HCT116 (cell line): ENCODE data around the gene CEP70. TPM values are rescaled to one million over a fixed set of nuclear protein-coding genes. Genes with fewer than 3 reads are reported as not detected.
"Not testable (repeated sequence)": the region's sequence is repeated elsewhere in the genome, so short reads cannot be mapped to it uniquely, and the experiment has no call there.

Experiments used
- ATAC-seq: fragments of 200-7000 bp; cut with Tn5 transposase; 2 replicates; pipeline ENCODE4 v1.9.1; 2020; ENCODE audit warnings: mild to moderate bottlenecking, moderate library complexity
- BruUV-seq: library from RNA; stranded (reverse); fragments of 400-500 nt; replicated peaks from 2 replicates; lab custom pipeline; 2021; lab: Mats Ljungman, UMichigan
- CTCF ChIA-PET: fragments of 300-600 bp; sonication (Branson Sonifier 250); formaldehyde crosslinking; loops from one replicate; lab custom pipeline; 2021; ENCODE audit warnings: antibody characterized with exemption; lab: Charles Lee
- POLR2A ChIA-PET: fragments of 300-600, 350-600 bp; sonication (Branson Sonifier 250); formaldehyde crosslinking; loops from one replicate; lab custom pipeline; 2021; ENCODE audit warnings: antibody characterized with exemption; lab: Charles Lee
- RAD21 ChIA-PET, 2 experiments: fragments of 300-600 bp; sonication (Branson Sonifier 250); formaldehyde crosslinking; loops; one replicate each; lab custom pipeline; 2023; ENCODE audit warnings: low total read pairs in 2 of 2; ENCODE audit not compliant: uncharacterized antibody in 2 of 2, unreplicated experiment in 2 of 2, low non-redundant PET in 1 of 2; lab: Charles Lee
- DNase-seq: peaks from one replicate; pipeline ENCODE4 v3.0.0-alpha.2; 2010; ENCODE audit warnings: low read depth, low spot score
- H2AFZ ChIP-seq: fragments of 200-600 bp; shearing (Covaris generic), sonication (generic); 2 replicates; pipeline ENCODE4 v1.6.1; 2017; ENCODE audit warnings: low read depth, mixed run types, mixed read lengths, antibody characterized with exemption, low read length; ENCODE audit not compliant: poor library complexity, severe bottlenecking
- H3K27ac ChIP-seq: 2 replicates; pipeline ENCODE4 v1.5.1; 2012; ENCODE audit warnings: low read depth, low read length
- H3K27me3 ChIP-seq: fragments of 200-600 bp; sonication (generic); 2 replicates; pipeline ENCODE4 v1.6.1; 2016; ENCODE audit warnings: mixed run types, low read length, mixed read lengths; ENCODE audit not compliant: insufficient read depth
- H3K36me3 ChIP-seq, 2 experiments: fragments of 200-500 bp in 1 of 2; fragments of 200-600 bp in 1 of 2; sonication (Bioruptor generic) in 1 of 2; sonication (generic) in 1 of 2; 2 replicates each; pipeline versions ENCODE4 v1.5.1 to v1.6.1; 2014 to 2016; ENCODE audit warnings: low read length in 2 of 2, inconsistent platforms in 1 of 2, mixed read lengths in 1 of 2, mixed run types in 1 of 2; ENCODE audit not compliant: insufficient read depth in 2 of 2, control insufficient read depth in 1 of 2
- H3K4me1 ChIP-seq, 2 experiments: fragments of 200-600 bp in 1 of 2; sonication (generic) in 1 of 2; 2 replicates each; pipeline versions ENCODE4 v1.5.1 to v1.6.1; 2012 to 2017; ENCODE audit warnings: low read length in 2 of 2, inconsistent platforms in 1 of 2, mild to moderate bottlenecking in 1 of 2, mixed read lengths in 1 of 2, mixed run types in 1 of 2, moderate library complexity in 1 of 2; ENCODE audit not compliant: insufficient read depth in 2 of 2, control insufficient read depth in 1 of 2
- H3K4me2 ChIP-seq: fragments of 200-600 bp; sonication (generic); 2 replicates; pipeline ENCODE4 v1.6.1; 2017; ENCODE audit warnings: mixed run types, low read length, mixed read lengths
- H3K4me3 ChIP-seq, 2 experiments: fragments of 200-600 bp in 1 of 2; sonication (generic) in 1 of 2; replicated peaks in 1 of 2; 2 replicates each; pipeline ENCODE4 v1.5.1; 2011 to 2016; ENCODE audit warnings: low read length in 2 of 2, control low read depth in 1 of 2, low read depth in 1 of 2, mild to moderate bottlenecking in 1 of 2, mixed read lengths in 1 of 2, mixed run types in 1 of 2
- H3K79me2 ChIP-seq: fragments of 200-600 bp; sonication (generic); 2 replicates; pipeline ENCODE4 v1.6.1; 2017; ENCODE audit warnings: mild to moderate bottlenecking, mixed run types, low read length, moderate library complexity, mixed read lengths; ENCODE audit not compliant: insufficient read depth
- H3K9ac ChIP-seq: fragments of 200-600 bp; sonication (generic); 2 replicates; pipeline ENCODE4 v1.6.1; 2016; ENCODE audit warnings: low read length, mixed read lengths
- H3K9me2 ChIP-seq: fragments of 200-600 bp; sonication (generic), shearing (Covaris generic); 2 replicates; pipeline ENCODE4 v1.6.1; 2017; ENCODE audit warnings: mixed run types, mild to moderate bottlenecking, moderate library complexity; ENCODE audit not compliant: insufficient read depth
- H3K9me3 ChIP-seq, 2 experiments: fragments of 200-500 bp in 1 of 2; fragments of 200-600 bp in 1 of 2; sonication (Bioruptor generic) in 1 of 2; sonication (generic) in 1 of 2; 2 replicates each; pipeline ENCODE4 v1.6.1; 2014 to 2017; ENCODE audit warnings: low read length in 2 of 2, mixed read lengths in 2 of 2, inconsistent platforms in 1 of 2, low read depth in 1 of 2, mild to moderate bottlenecking in 1 of 2, mixed run types in 1 of 2, moderate library complexity in 1 of 2; ENCODE audit not compliant: control insufficient read depth in 1 of 2, insufficient read depth in 1 of 2
- H4K20me1 ChIP-seq: fragments of 200-600 bp; sonication (generic), shearing (Covaris generic); 2 replicates; pipeline ENCODE4 v1.6.1; 2017; ENCODE audit warnings: mixed run types, mild to moderate bottlenecking, moderate library complexity; ENCODE audit not compliant: insufficient read depth
- CBX3 ChIP-seq: IDR thresholded peaks from 2 replicates; pipeline ENCODE4 v1.6.1; 2012; ENCODE audit warnings: low read depth
- CTCF ChIP-seq, 3 experiments: fragments of 200-600 bp in 1 of 3; sonication (generic) in 1 of 3; IDR thresholded peaks in 2 of 3; conservative IDR thresholded peaks in 1 of 3; 2 replicates each; pipeline ENCODE4 v1.5.1; 2012 to 2017; ENCODE audit warnings: low read depth in 2 of 3, low read length in 2 of 3, antibody characterized with exemption in 1 of 3, borderline replicate concordance in 1 of 3, control low read depth in 1 of 3, mild to moderate bottlenecking in 1 of 3, mixed read lengths in 1 of 3, mixed run types in 1 of 3, moderate library complexity in 1 of 3; ENCODE audit not compliant: insufficient read depth in 1 of 3
- EGR1 ChIP-seq: IDR thresholded peaks from 2 replicates; pipeline ENCODE4 v1.6.1; 2012; ENCODE audit warnings: low read depth
- ELF1 ChIP-seq: IDR thresholded peaks from 2 replicates; pipeline ENCODE4 v1.6.1; 2012; ENCODE audit warnings: low read depth, borderline replicate concordance
- EZH2 ChIP-seq: fragments of 200-600 bp; sonication (generic); IDR thresholded peaks from 2 replicates; pipeline ENCODE4 v1.6.1; 2017; ENCODE audit warnings: antibody characterized with exemption, mixed run types
- EZH2phosphoT487 ChIP-seq: fragments of 200-600 bp; IDR thresholded peaks from 2 replicates; pipeline ENCODE4 v1.6.1; 2018; ENCODE audit warnings: antibody characterized with exemption, borderline replicate concordance
- FOSL1 ChIP-seq: IDR thresholded peaks from 2 replicates; pipeline ENCODE4 v1.6.1; 2012; ENCODE audit warnings: low read depth
- JUND ChIP-seq: IDR thresholded peaks from 2 replicates; pipeline ENCODE4 v1.6.1; 2012
- MAX ChIP-seq: IDR thresholded peaks from 2 replicates; pipeline ENCODE4 v1.6.1; 2012
- POLR2A ChIP-seq: IDR thresholded peaks from 2 replicates; pipeline ENCODE4 v1.7.0; 2011; ENCODE audit warnings: borderline replicate concordance; ENCODE audit not compliant: insufficient read depth, insufficient read length; ENCODE audit errors: extremely low read depth
- RAD21 ChIP-seq: IDR thresholded peaks from 2 replicates; pipeline ENCODE4 v1.6.1; 2012; ENCODE audit warnings: low read depth, mild to moderate bottlenecking
- SRF ChIP-seq: IDR thresholded peaks from 2 replicates; pipeline ENCODE4 v1.6.1; 2012; ENCODE audit warnings: low read depth
- YY1 ChIP-seq: IDR thresholded peaks from 2 replicates; pipeline ENCODE4 v1.6.1; 2011; ENCODE audit warnings: low read length, low read depth, moderate library complexity, mild to moderate bottlenecking; ENCODE audit not compliant: insufficient replicate concordance; ENCODE audit errors: extremely low read depth
- ZNF274 ChIP-seq: fragments of 200-500 bp; sonication (Bioruptor generic); IDR thresholded peaks from 2 replicates; pipeline ENCODE4 v1.6.1; 2014; ENCODE audit warnings: mild to moderate bottlenecking, low read depth, low read length, inconsistent platforms
- intact Hi-C: fragments of 100-400 bp; cut with micrococcal nuclease; formaldehyde crosslinking; loops from 2 replicates; pipeline ENCODE4 v1.10.0; 2022
- total RNA-seq: library from RNA; stranded (reverse); gene quantifications from one replicate; pipeline ENCODE4 v1.2.1, GENCODE V29; 2021; ENCODE audit not compliant: unreplicated experiment
- TF ChIP-seq, protein P1 (sequence below): IDR thresholded peaks from 2 replicates; pipeline ENCODE4 v1.6.1; 2012
- TF ChIP-seq, protein P2 (sequence below): IDR thresholded peaks from 2 replicates; pipeline ENCODE4 v1.6.1; 2011; ENCODE audit warnings: mild to moderate bottlenecking, low read length, moderate library complexity; ENCODE audit not compliant: insufficient replicate concordance; ENCODE audit errors: extremely low read depth

Gene CEP70
- total RNA-seq, 1 experiment from 2014 or later: 38.7 TPM

DNA sequence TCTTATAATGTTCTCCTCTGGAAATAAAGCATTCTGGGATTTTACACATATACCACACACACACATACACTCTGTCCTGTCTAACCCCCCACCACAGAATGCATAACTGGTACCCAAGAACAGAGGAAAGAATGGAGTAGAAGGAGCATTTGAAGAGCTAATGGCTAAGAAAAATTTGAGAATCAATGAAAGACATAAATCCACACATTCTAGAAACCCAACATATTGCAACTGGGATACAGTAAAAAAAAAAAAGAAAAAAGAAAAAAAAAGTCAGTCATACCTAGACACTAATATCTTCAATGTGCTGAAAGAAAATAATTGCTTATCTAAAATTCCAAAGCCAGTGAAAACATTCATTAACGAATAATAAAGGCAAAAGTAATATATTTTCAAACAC is 20.9 kb downstream of the CEP70 start:
- ChIA-PET RAD21 (no interaction called here), CTCF (interaction anchor here (0.9 kb wide), 1 partner anchor 350 kb away, joined by 3 read pairs; no protein-coding TSS in a partner anchor), POLR2A (no interaction called here)
- no peak overlapping the region for H3K4me2 ChIP-seq
- H3K36me3 ChIP-seq: peaks cover 5 to 12% of the 10 kb centered on the region in 2 experiments; a peak in 3 of 4 replicates
- ATAC-seq (no peak), DNase-seq (no peak)
- no peaks in the 10 kb centered on the region for H3K4me1 ChIP-seq
- H3K4me3 ChIP-seq: no peak overlapping the region
- 0 out of 4 replicates have a peak, but pooled peaks cover 0 to 8% of the 10 kb centered on the region in 2 experiments for H3K9me3 ChIP-seq
- BruUV-seq: no TSS peak
- no peaks in the 10 kb centered on the region for H3K9me2 ChIP-seq
- no peak overlapping the region for H3K27ac ChIP-seq
- peaks cover 8% of the 10 kb centered on the region for H3K79me2 ChIP-seq
- H3K27me3 ChIP-seq: no peaks in the 10 kb centered on the region
- H2AFZ ChIP-seq: no peak overlapping the region
- no peaks in the 10 kb centered on the region for H4K20me1 ChIP-seq
- no peak for TF ChIP-seq EZH2phosphoT487
- TF ChIP-seq JUND: no peak
- no peak for TF ChIP-seq CTCF (IDR thresholded peaks at IDR 0.05 in 2 of 3, conservative IDR thresholded peaks at IDR 0.05 in 1 of 3; ENCODE audit: borderline replicate concordance in 1 of 3, insufficient read depth in 1 of 3, low read depth in 2 of 3, low read length in 2 of 3)
- TF ChIP-seq, protein P1, sequence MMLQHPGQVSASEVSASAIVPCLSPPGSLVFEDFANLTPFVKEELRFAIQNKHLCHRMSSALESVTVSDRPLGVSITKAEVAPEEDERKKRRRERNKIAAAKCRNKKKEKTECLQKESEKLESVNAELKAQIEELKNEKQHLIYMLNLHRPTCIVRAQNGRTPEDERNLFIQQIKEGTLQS: no peak
- TF ChIP-seq ELF1: no peak
- TF ChIP-seq FOSL1: no peak
- TF ChIP-seq RAD21: no peak
- no peak for TF ChIP-seq POLR2A
- no peak for TF ChIP-seq ZNF274
- TF ChIP-seq YY1: no peak
- TF ChIP-seq MAX: no peak
- TF ChIP-seq, protein P2, sequence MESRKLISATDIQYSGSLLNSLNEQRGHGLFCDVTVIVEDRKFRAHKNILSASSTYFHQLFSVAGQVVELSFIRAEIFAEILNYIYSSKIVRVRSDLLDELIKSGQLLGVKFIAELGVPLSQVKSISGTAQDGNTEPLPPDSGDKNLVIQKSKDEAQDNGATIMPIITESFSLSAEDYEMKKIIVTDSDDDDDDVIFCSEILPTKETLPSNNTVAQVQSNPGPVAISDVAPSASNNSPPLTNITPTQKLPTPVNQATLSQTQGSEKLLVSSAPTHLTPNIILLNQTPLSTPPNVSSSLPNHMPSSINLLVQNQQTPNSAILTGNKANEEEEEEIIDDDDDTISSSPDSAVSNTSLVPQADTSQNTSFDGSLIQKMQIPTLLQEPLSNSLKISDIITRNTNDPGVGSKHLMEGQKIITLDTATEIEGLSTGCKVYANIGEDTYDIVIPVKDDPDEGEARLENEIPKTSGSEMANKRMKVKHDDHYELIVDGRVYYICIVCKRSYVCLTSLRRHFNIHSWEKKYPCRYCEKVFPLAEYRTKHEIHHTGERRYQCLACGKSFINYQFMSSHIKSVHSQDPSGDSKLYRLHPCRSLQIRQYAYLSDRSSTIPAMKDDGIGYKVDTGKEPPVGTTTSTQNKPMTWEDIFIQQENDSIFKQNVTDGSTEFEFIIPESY: no peak
- no peak for TF ChIP-seq EZH2
- no peak for TF ChIP-seq CBX3
- no peak for TF ChIP-seq EGR1
- TF ChIP-seq SRF: no peak
- intact Hi-C loops: no loop called here
- no peak overlapping the region for H3K9ac ChIP-seq

GRCh38 chr3:138569624-138570023 is 24.4 kb downstream of the CEP70 start:
- H3K9ac ChIP-seq, POLR2A ChIA-PET, RAD21 ChIA-PET, H3K9me3 ChIP-seq, H3K27me3 ChIP-seq, H2AFZ ChIP-seq, BruUV-seq, H3K9me2 ChIP-seq, H4K20me1 ChIP-seq, H3K79me2 ChIP-seq, ATAC-seq, H3K27ac ChIP-seq, DNase-seq, H3K4me1 ChIP-seq, intact Hi-C loops, H3K4me3 ChIP-seq, H3K4me2 ChIP-seq: not testable (repeated sequence)
- CTCF ChIA-PET: interaction anchor here (1.3 kb wide), 1 partner anchor 354 kb away, joined by 3 read pairs; no protein-coding TSS in a partner anchor
- peaks cover 5 to 12% of the 10 kb centered on the region in 2 experiments; a peak in 3 of 4 replicates for H3K36me3 ChIP-seq
